DOHH2 (cell line): Measurements from ENCODE around the gene GPC5.

Source experiments
- H3F3A ChIP-seq: fragments of 200-600 bp; sonication (generic), shearing (Covaris generic); 2 replicates; pipeline ENCODE4 v1.6.0; 2016; ENCODE audit warnings: antibody characterized with exemption, mild to moderate bottlenecking; ENCODE audit not compliant: control insufficient read depth, insufficient read depth
- H3K27ac ChIP-seq: fragments of 200-600 bp; sonication (generic); 2 replicates; pipeline ENCODE4 v1.5.1; 2014; ENCODE audit warnings: low read depth, mild to moderate bottlenecking, low read length, moderate library complexity
- H3K27me3 ChIP-seq: fragments of 200-600 bp; sonication (generic); 2 replicates; pipeline ENCODE4 v1.6.1; 2014; ENCODE audit warnings: mild to moderate bottlenecking, low read length, mixed read lengths; ENCODE audit not compliant: control insufficient read depth
- H3K36me3 ChIP-seq: fragments of 200-600 bp; sonication (generic); 2 replicates; pipeline ENCODE4 v1.6.1; 2014; ENCODE audit warnings: mild to moderate bottlenecking, low read length, moderate library complexity, mixed read lengths; ENCODE audit not compliant: control insufficient read depth
- H3K4me1 ChIP-seq: fragments of 200-600 bp; sonication (generic); 2 replicates; pipeline ENCODE4 v1.6.1; 2014; ENCODE audit warnings: mild to moderate bottlenecking, low read length, mixed read lengths; ENCODE audit not compliant: control insufficient read depth
- H3K4me2 ChIP-seq: fragments of 200-600 bp; sonication (generic); 2 replicates; pipeline ENCODE4 v1.6.0; 2014; ENCODE audit warnings: mild to moderate bottlenecking, low read length, moderate library complexity
- H3K4me3 ChIP-seq: fragments of 200-600 bp; sonication (generic); 2 replicates; pipeline ENCODE4 v1.5.1; 2014; ENCODE audit warnings: mild to moderate bottlenecking, low read length, mixed read lengths
- H3K79me2 ChIP-seq: fragments of 200-600 bp; sonication (generic); 2 replicates; pipeline ENCODE4 v1.6.1; 2014; ENCODE audit warnings: mild to moderate bottlenecking, low read length, mixed read lengths; ENCODE audit not compliant: control insufficient read depth
- H3K9me2 ChIP-seq: fragments of 200-600 bp; sonication (generic); replicated peaks from 2 replicates; pipeline ENCODE4 v1.6.1; 2014; ENCODE audit warnings: mild to moderate bottlenecking, low read length, mixed read lengths; ENCODE audit not compliant: control insufficient read depth
- H3K9me3 ChIP-seq: fragments of 200-600 bp; sonication (generic); 2 replicates; pipeline ENCODE4 v1.6.1; 2014; ENCODE audit warnings: antibody characterized with exemption, low read length, mixed read lengths; ENCODE audit not compliant: control insufficient read depth, insufficient read depth
- H4K20me1 ChIP-seq: fragments of 200-600 bp; sonication (generic); 2 replicates; pipeline ENCODE4 v1.6.0; 2014; ENCODE audit warnings: low read depth, mild to moderate bottlenecking, antibody characterized with exemption, low read length, moderate library complexity; ENCODE audit not compliant: control insufficient read depth, insufficient read depth
- EZH2phosphoT487 ChIP-seq: fragments of 200-600 bp; sonication (generic); IDR thresholded peaks from 2 replicates; pipeline ENCODE4 v1.6.1; 2017; ENCODE audit warnings: borderline replicate concordance, mild to moderate bottlenecking, antibody characterized with exemption, low read length, moderate library complexity, mixed read lengths
- TF ChIP-seq, protein P1 (sequence below): fragments of 200-600 bp; sonication (generic); IDR thresholded peaks from one replicate; pipeline ENCODE4 v1.5.1; 2014; ENCODE audit warnings: antibody characterized with exemption, mild to moderate bottlenecking, low read depth, low read length; ENCODE audit not compliant: poor library complexity, severe bottlenecking

Gene GPC5

GRCh38 chr13:92488249-92488852 lies 1089.9 kb downstream of the GPC5 start:
- Histone ChIP-seq H3K9me3 (no peaks in the 10 kb centered on the region), H3F3A (no peaks in the 10 kb centered on the region), H4K20me1 (no peaks in the 10 kb centered on the region), H3K9me2 (no peaks in the 10 kb centered on the region), H3K4me2 (no peak overlapping the region), H3K4me1 (no peaks in the 10 kb centered on the region), H3K36me3 (no peaks in the 10 kb centered on the region), H3K79me2 (no peaks in the 10 kb centered on the region), H3K27ac (no peak overlapping the region), H3K27me3 (no peaks in the 10 kb centered on the region), H3K4me3 (no peak overlapping the region)
- TF ChIP-seq, protein P1, sequence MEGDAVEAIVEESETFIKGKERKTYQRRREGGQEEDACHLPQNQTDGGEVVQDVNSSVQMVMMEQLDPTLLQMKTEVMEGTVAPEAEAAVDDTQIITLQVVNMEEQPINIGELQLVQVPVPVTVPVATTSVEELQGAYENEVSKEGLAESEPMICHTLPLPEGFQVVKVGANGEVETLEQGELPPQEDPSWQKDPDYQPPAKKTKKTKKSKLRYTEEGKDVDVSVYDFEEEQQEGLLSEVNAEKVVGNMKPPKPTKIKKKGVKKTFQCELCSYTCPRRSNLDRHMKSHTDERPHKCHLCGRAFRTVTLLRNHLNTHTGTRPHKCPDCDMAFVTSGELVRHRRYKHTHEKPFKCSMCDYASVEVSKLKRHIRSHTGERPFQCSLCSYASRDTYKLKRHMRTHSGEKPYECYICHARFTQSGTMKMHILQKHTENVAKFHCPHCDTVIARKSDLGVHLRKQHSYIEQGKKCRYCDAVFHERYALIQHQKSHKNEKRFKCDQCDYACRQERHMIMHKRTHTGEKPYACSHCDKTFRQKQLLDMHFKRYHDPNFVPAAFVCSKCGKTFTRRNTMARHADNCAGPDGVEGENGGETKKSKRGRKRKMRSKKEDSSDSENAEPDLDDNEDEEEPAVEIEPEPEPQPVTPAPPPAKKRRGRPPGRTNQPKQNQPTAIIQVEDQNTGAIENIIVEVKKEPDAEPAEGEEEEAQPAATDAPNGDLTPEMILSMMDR: no peak
- TF ChIP-seq EZH2phosphoT487: no peak

DNA sequence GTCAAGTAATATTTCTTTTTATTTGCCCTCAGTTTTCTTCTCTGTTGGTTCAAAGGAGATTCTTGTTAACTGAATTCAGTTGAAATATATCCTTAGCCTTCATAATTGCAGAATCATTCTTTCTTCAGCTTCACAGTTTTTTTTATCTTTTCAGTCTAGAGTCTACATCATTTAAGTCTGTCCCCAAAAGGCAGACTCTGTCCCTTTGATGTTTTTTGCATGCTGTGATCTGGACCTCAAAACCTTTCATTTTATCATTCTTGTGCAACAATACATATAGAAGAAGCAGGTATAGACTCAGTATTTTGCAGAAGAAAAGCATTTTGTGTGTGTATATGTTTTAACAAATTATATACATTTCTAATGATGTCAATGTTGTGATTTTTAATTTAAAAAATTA lies 1093.4 kb downstream of the GPC5 start:
- Histone ChIP-seq H3K4me3 (no peak overlapping the region), H3K4me2 (no peak overlapping the region), H3K27ac (no peak overlapping the region), H4K20me1 (no peaks in the 10 kb centered on the region), H3F3A (no peaks in the 10 kb centered on the region), H3K9me2 (no peaks in the 10 kb centered on the region), H3K36me3 (no peaks in the 10 kb centered on the region), H3K27me3 (no peaks in the 10 kb centered on the region), H3K9me3 (no peaks in the 10 kb centered on the region), H3K79me2 (no peaks in the 10 kb centered on the region), H3K4me1 (no peaks in the 10 kb centered on the region)
- no peak for TF ChIP-seq EZH2phosphoT487
- TF ChIP-seq, protein P1: no peak

DNA sequence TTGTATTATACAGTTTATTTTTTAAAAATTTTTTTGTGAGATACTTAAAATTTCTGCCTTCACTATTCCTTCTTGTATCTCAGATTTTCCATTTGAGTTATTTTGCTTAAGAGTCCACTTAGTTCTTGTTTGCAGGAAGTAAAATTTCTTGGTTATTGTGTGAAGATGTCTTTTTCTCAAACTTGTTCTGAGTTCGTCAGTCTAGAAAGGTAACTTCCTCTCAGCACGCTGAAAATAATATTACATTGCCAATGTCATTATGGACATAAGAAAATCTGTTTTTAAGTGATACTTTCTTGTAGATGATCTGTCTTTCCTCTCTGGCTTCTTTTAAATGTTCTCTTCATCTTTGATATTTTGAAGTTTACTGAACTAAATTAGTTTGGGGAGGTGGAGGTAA lies 1096.5 kb downstream of the GPC5 start:
- TF ChIP-seq, protein P1: no peak
- no peak for TF ChIP-seq EZH2phosphoT487
- Histone ChIP-seq H3K9me3 (no peaks in the 10 kb centered on the region; the same call in 1 of the 2 replicates), H4K20me1 (no peaks in the 10 kb centered on the region), H3F3A (no peaks in the 10 kb centered on the region), H3K4me3 (no peak overlapping the region), H3K27me3 (no peaks in the 10 kb centered on the region), H3K79me2 (no peaks in the 10 kb centered on the region), H3K27ac (no peak overlapping the region), H3K4me2 (no peak overlapping the region), H3K36me3 (no peaks in the 10 kb centered on the region), H3K4me1 (no peaks in the 10 kb centered on the region), H3K9me2 (no peaks in the 10 kb centered on the region)
